ENCODE results near the gene HES4. TPM values are rescaled to one million over a fixed set of nuclear protein-coding genes. Genes with fewer than 3 reads are reported as not detected.

Gene HES4
- total and polyA plus RNA-seq, 10 of the 15 experiments (the other 5 are each of a cell fraction or from before 2014, with no cell fraction given) = 0.44 to 1.7 (median 0.85) TPM; not detected in 5

- POLR2A ChIA-PET = interaction anchor here (0.9 to 4.0 kb wide), 16 partner anchors 11 to 271 kb away, joined by 3 to 22 read pairs (median 4); partner anchors contain the start of genes PERM1, PLEKHN1 and UBE2J2
- SMC1A ChIA-PET (ENCODE audit: uncharacterized antibody, unreplicated experiment) = interaction anchor here (0.7 to 2.8 kb wide), 8 partner anchors 12 to 49 kb away, joined by 3 to 13 read pairs (median 4); partner anchors contain the start of gene HES4
- Histone ChIP-seq H3K4me3 (peak overlapping the region; percentile 90), H3K27me3 (replicated peaks in 1 of 2; ENCODE audit: control insufficient read depth in 2 of 2, insufficient read depth in 2 of 2, low read length in 1 of 2) (no peaks in the 10 kb centered on the region), H2AFZ (ENCODE audit: control insufficient read depth, low read depth, low read length) (no peak overlapping the region), H3K27ac (ENCODE audit: control insufficient read depth, insufficient read depth) (peak overlapping the region; percentile 92), H3K79me2 (ENCODE audit: control insufficient read depth, insufficient read depth, low read length) (peaks cover 22% of the 10 kb centered on the region), H3K9ac (ENCODE audit: control insufficient read depth, insufficient read depth, low read length) (peak overlapping the region; percentile 91), H3K36me3 (ENCODE audit: control insufficient read depth in 2 of 2, insufficient read depth in 2 of 2, low read length in 1 of 2) (no peaks in the 10 kb centered on the region), H3K4me2 (ENCODE audit: control insufficient read depth, insufficient read depth) (peak overlapping the region; percentile 62), H3K4me1 (ENCODE audit: control insufficient read depth, insufficient read depth, low read length) (peaks cover 12% of the 10 kb centered on the region), H3K9me3 (replicated peaks; ENCODE audit: control insufficient read depth, insufficient read depth, low read length) (no peaks in the 10 kb centered on the region; the same call in 2 of the 3 replicates), H4K20me1 (ENCODE audit: control insufficient read depth, insufficient read depth) (no peaks in the 10 kb centered on the region)
- intact Hi-C loops (cut with micrococcal nuclease; ENCODE audit: unreplicated experiment) = no loop called here
- RAD21 ChIA-PET (ENCODE audit: unreplicated experiment) = interaction anchor here (0.5 to 3.2 kb wide), 14 partner anchors 12 to 1221 kb away, joined by 3 to 24 read pairs (median 4); partner anchors contain the start of gene PERM1
- TSS peak; percentile 99 for BruUV-seq (replicated peaks)
- DNase-seq (ENCODE audit: low read depth, low spot score) (no peak), ATAC-seq (peak; percentile 38), FAIRE-seq (no peak)
- TF ChIP-seq MLLT1 (IDR thresholded peaks at IDR 0.05) = peak; percentile 97
- TF ChIP-seq SMAD5 (IDR thresholded peaks at IDR 0.05; ENCODE audit: low read depth) = no peak
- TF ChIP-seq HDGF (IDR thresholded peaks at IDR 0.05) = 0 out of 2 replicates have a peak, but pooled peaks have one; percentile 31
- TF ChIP-seq BCLAF1 (IDR thresholded peaks at IDR 0.05) = no peak
- peak; percentile 29; the same call in 1 of the 2 replicates for TF ChIP-seq POLR2A (IDR thresholded peaks at IDR 0.05; ENCODE audit: low read depth, low read length)
- TF ChIP-seq GABPA (IDR thresholded peaks at IDR 0.05; ENCODE audit: low read depth) = no peak
- no peak for TF ChIP-seq IKZF2 (IDR thresholded peaks at IDR 0.05)
- 0 out of 2 replicates have a peak, but pooled peaks have one; percentile 37 for TF ChIP-seq ZBTB40 (IDR thresholded peaks at IDR 0.05; ENCODE audit: borderline replicate concordance)
- TF ChIP-seq TAF1 (IDR thresholded peaks at IDR 0.05; ENCODE audit: borderline replicate concordance, low read depth, low read length) = peak; percentile 57; the same call in 1 of the 2 replicates
- no peak for TF ChIP-seq YBX1 (IDR thresholded peaks at IDR 0.05)
- TF ChIP-seq HCFC1 (IDR thresholded peaks at IDR 0.05; ENCODE audit: low read length) = 0 out of 2 replicates have a peak, but pooled peaks have one; percentile 5
- 0 out of 2 replicates have a peak, but pooled peaks have one; percentile 7 for TF ChIP-seq BACH1 (IDR thresholded peaks at IDR 0.05; ENCODE audit: borderline replicate concordance)
- TF ChIP-seq RB1 (IDR thresholded peaks at IDR 0.05; ENCODE audit: borderline replicate concordance) = no peak
- no peak; the same call in 2 of the 3 replicates for TF ChIP-seq POU2F2 (IDR thresholded peaks at IDR 0.05; ENCODE audit: borderline replicate concordance, low read depth, low read length)
- TF ChIP-seq YY1 (IDR thresholded peaks at IDR 0.05; ENCODE audit: low read depth, low read length) = peak; percentile 84
- WGBS (ENCODE audit: insufficient coverage, insufficient replicate concordance, low lambda C conversion rate, missing lambda C conversion rate) = 61% methylated on average over 30 of the region's 41 CpGs
- CTCF ChIA-PET = interaction anchor here (0.8 to 7.4 kb wide), 16 partner anchors 11 to 359 kb away, joined by 3 to 68 read pairs (median 4); partner anchors contain the start of gene PLEKHN1
- in situ Hi-C loops (cut with MboI) = no loop called here
These were observed 14.2 kb upstream of the HES4 start for GRCh38 chr1:1013922-1014648.

All from GM12878 (cell line).